ENCODE data around the gene POP7. TPM values are rescaled to one million over a fixed set of nuclear protein-coding genes. Genes with fewer than 3 reads are reported as not detected.

Gene POP7
- total RNA-seq, 4 donors from 2014 or later, result 31.4 to 40.6 (median 33.2) TPM

DNA sequence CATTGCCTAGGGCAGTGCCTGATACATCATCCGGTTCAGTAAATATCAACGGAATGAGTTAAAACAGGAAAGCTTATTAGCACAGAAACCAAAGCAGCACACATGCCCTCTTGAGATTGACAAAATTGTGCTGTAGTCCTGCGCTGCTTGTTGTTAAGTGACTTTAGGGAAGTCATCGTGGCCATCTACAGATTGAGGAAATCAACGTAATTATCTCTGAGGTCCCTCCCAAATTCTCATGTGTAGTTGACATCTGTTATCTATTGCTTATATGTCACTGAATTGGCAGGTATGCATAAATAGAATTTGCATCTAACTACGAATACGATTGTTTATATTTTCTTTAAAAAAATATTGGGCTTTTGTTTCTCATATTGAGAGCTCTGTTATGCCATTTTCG, 35.8 kb upstream of the POP7 start:
- no peak overlapping the region for H3K27ac ChIP-seq
- H3K36me3 ChIP-seq, result no peaks in the 10 kb centered on the region
- TF ChIP-seq POLR2A (IDR thresholded peaks at IDR 0.05) (no peak), POLR2AphosphoS5 (IDR thresholded peaks at IDR 0.05) (no peak), EP300 (IDR thresholded peaks at IDR 0.05) (no peak)
- TF ChIP-seq, protein P1, sequence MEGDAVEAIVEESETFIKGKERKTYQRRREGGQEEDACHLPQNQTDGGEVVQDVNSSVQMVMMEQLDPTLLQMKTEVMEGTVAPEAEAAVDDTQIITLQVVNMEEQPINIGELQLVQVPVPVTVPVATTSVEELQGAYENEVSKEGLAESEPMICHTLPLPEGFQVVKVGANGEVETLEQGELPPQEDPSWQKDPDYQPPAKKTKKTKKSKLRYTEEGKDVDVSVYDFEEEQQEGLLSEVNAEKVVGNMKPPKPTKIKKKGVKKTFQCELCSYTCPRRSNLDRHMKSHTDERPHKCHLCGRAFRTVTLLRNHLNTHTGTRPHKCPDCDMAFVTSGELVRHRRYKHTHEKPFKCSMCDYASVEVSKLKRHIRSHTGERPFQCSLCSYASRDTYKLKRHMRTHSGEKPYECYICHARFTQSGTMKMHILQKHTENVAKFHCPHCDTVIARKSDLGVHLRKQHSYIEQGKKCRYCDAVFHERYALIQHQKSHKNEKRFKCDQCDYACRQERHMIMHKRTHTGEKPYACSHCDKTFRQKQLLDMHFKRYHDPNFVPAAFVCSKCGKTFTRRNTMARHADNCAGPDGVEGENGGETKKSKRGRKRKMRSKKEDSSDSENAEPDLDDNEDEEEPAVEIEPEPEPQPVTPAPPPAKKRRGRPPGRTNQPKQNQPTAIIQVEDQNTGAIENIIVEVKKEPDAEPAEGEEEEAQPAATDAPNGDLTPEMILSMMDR (IDR thresholded peaks at IDR 0.05), result no peak
- no peak for ATAC-seq
- no peak overlapping the region for H3K4me3 ChIP-seq
- H3K9me3 ChIP-seq, result no peaks in the 10 kb centered on the region
- peaks cover 0 to 5% (median 0%) of the 10 kb centered on the region in 3 donors for H3K4me1 ChIP-seq
- H3K27me3 ChIP-seq, result no peaks in the 10 kb centered on the region
- 59 to 69% methylated on average over 6 to 8 of the region's 8 CpGs for WGBS, 2 donors (ENCODE audit: low coverage in 1 of 2)

- peaks cover 0 to 19% (median 8%) of the 10 kb centered on the region in 3 donors for H3K4me1 ChIP-seq
- 87 to 93% methylated on average over 6 to 15 of the region's 18 CpGs for WGBS, 2 donors (ENCODE audit: low coverage in 1 of 2)
- TF ChIP-seq EP300 (IDR thresholded peaks at IDR 0.05), result no peak
- no peak for TF ChIP-seq POLR2AphosphoS5 (IDR thresholded peaks at IDR 0.05)
- TF ChIP-seq POLR2A (IDR thresholded peaks at IDR 0.05), result no peak
- TF ChIP-seq, protein P1 (IDR thresholded peaks at IDR 0.05), result no peak
- H3K9me3 ChIP-seq, result no peaks in the 10 kb centered on the region
- H3K27me3 ChIP-seq, result no peaks in the 10 kb centered on the region
- ATAC-seq, result no peak
- peaks cover 0 to 3% of the 10 kb centered on the region in 2 donors for H3K36me3 ChIP-seq
- H3K4me3 ChIP-seq, result no peak overlapping the region
- H3K27ac ChIP-seq, result no peak overlapping the region
Observed at GRCh38 chr7:100671353-100672327, 34.3 kb upstream of the POP7 start.

GRCh38 chr7:100673302-100673941, 32.5 kb upstream of the POP7 start, which contains the start of gene GNB2:
Gene GNB2, plus strand, starts transcription at chr7:100673740. Its CDS starts 2,526 bp downstream, at chr7:100676266.
- no peaks in the 10 kb centered on the region for H3K9me3 ChIP-seq

DNA sequence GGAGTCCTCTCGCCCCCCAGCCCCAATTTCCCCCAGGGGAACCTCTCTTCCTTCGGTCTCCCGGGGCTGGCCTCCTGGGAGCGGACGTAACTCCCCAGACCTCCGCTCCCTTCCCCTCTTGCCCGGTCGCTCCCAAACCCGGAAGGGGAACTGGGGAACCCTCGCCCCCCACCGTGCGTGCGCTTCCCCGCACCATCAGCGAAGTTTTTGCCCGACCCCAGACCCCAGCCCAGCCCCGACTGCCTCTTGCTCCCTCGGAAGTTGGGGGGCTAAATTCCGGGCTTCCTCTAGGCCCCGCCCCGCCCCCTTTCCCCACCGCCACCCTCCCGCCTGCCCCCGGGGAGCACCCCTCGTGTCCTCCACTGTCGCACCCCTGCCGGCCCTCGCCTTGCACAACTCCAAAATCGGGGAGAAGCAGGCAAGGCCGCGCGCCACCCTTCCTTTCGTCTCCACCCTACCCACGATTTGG, 31.9 kb upstream of the POP7 start:
- ATAC-seq, result peak; percentile 3
- WGBS, 2 donors (ENCODE audit: low coverage in 1 of 2), result 2% methylated on average over 11 of the region's 34 CpGs; no CpG with 5 or more reads in 1 of the 2 donors

More at GRCh38 chr7:100673302-100673941, 32.5 kb upstream of the POP7 start, which contains the start of gene GNB2:
- Histone ChIP-seq H3K4me3 (peak within 1 kb of the TSS; percentile 73 to 97), H3K4me1 (peaks cover 0 to 35% (median 8%) of the 10 kb centered on the region in 3 donors), H3K27me3 (no peaks in the 10 kb centered on the region), H3K27ac (peak within 1 kb of the TSS; percentile 86 to 99 (median 98)), H3K36me3 (peaks cover 0 to 21% of the 10 kb centered on the region in 2 donors)
- 0% methylated on average over 2 to 6 of the region's 65 CpGs for WGBS, 2 donors (ENCODE audit: low coverage in 1 of 2)
- ATAC-seq, result peak; percentile 91
- peak; percentile 76 to 84 for TF ChIP-seq POLR2A (IDR thresholded peaks at IDR 0.05)
- peak; percentile 76 for TF ChIP-seq POLR2AphosphoS5 (IDR thresholded peaks at IDR 0.05)
- TF ChIP-seq, protein P1 (IDR thresholded peaks at IDR 0.05), result peak in 1 of 4 experiments; percentile 15
- TF ChIP-seq EP300 (IDR thresholded peaks at IDR 0.05), result no peak

More for the DNA sequence above, 31.9 kb upstream of the POP7 start:
- Histone ChIP-seq H3K27ac (peak overlapping the region; percentile 86 to 99 (median 98)), H3K36me3 (peaks cover 0 to 27% of the 10 kb centered on the region in 2 donors), H3K4me1 (peaks cover 0 to 41% (median 11%) of the 10 kb centered on the region in 3 donors), H3K9me3 (no peaks in the 10 kb centered on the region), H3K4me3 (peak overlapping the region; percentile 73 to 97), H3K27me3 (no peaks in the 10 kb centered on the region)
- TF ChIP-seq POLR2A (IDR thresholded peaks at IDR 0.05) (no peak), EP300 (IDR thresholded peaks at IDR 0.05) (no peak), POLR2AphosphoS5 (IDR thresholded peaks at IDR 0.05) (no peak)
- TF ChIP-seq, protein P1 (IDR thresholded peaks at IDR 0.05), result no peak

Data from gastroesophageal sphincter (tissue), 4 donors.